Stomach (tissue), 9 donors: ENCODE measurements around the gene TXNDC2. TPM values are rescaled to one million over a fixed set of nuclear protein-coding genes. Genes with fewer than 3 reads are reported as not detected.

ENCODE experiments used
- DNase-seq, 2 donors: peaks; one replicate each; pipeline versions ENCODE4 v3.0.0 to v3.0.0-alpha.2; 2013 to 2019
- H3K27ac ChIP-seq, 5 donors: fragments of 200-600 bp in 4 of 5; sonication (generic) in 4 of 5; one replicate each; pipeline ENCODE4 v1.5.1; 2013 to 2019; ENCODE audit warnings: mild to moderate bottlenecking in 1 of 5, moderate library complexity in 1 of 5
- H3K27me3 ChIP-seq, 3 donors: fragments of 200-600 bp; sonication (generic); one replicate each; pipeline ENCODE4 v1.5.1; 2017 to 2019; ENCODE audit warnings: mixed run types in 1 of 3
- H3K36me3 ChIP-seq, 4 donors: fragments of 200-600 bp; sonication (generic); 1 replicate in 3 of 4; 2 replicates in 1 of 4; pipeline ENCODE4 v1.5.1; 2016 to 2019
- H3K4me1 ChIP-seq, 4 donors: fragments of 200-600 bp; sonication (generic); one replicate each; pipeline ENCODE4 v1.5.1; 2016 to 2019
- H3K4me3 ChIP-seq, 4 donors: fragments of 200-600 bp; sonication (generic) in 3 of 4; one replicate each; pipeline ENCODE4 v1.5.1; 2016 to 2019; ENCODE audit warnings: mild to moderate bottlenecking in 1 of 4
- H3K9me3 ChIP-seq, 4 donors: fragments of 200-600 bp; sonication (generic); one replicate each; pipeline ENCODE4 v1.5.1; 2016 to 2019
- CTCF ChIP-seq, 7 experiments: fragments of 450-650 bp in 4 of 7; fragments of 200-600 bp in 3 of 7; sonication (generic) in 3 of 7; IDR thresholded peaks; one replicate each; pipeline ENCODE4 v1.5.1; 2016 to 2019; ENCODE audit warnings: antibody characterized with exemption in 7 of 7, control low read depth in 2 of 7, mild to moderate bottlenecking in 1 of 7
- EP300 ChIP-seq: sonication (generic); formaldehyde crosslinking; IDR thresholded peaks from one replicate; pipeline ENCODE4 v1.6.1; 2017; ENCODE audit warnings: antibody characterized with exemption
- POLR2A ChIP-seq, 4 donors: fragments of 450-650 bp; IDR thresholded peaks; one replicate each; pipeline ENCODE4 v1.6.1; 2016; ENCODE audit warnings: antibody characterized with exemption in 4 of 4, control low read depth in 2 of 4, mild to moderate bottlenecking in 1 of 4, moderate library complexity in 1 of 4
- POLR2AphosphoS5 ChIP-seq, 3 donors: sonication (generic); formaldehyde crosslinking; IDR thresholded peaks; one replicate each; pipeline ENCODE4 v1.6.1; 2016; ENCODE audit warnings: antibody characterized with exemption in 3 of 3
- WGBS, 5 donors: extraction: QIAGEN DNeasy Blood & Tissue Kit in 3 of 5; methylation state at CpG; one replicate each; pipeline versions ENCODE4 v1.1.5 to v1.1.7; 2013 to 2018; 5-methylcytosine and 5-hydroxymethylcytosine counted together
- intact Hi-C: fragments of 100-400 bp; cut with DNase I; formaldehyde crosslinking; loops from one replicate; pipeline ENCODE4 v1.15.1; 2023; ENCODE audit warnings: low total_unique reads
- polyA plus RNA-seq, 3 donors: library from polyadenylated mRNA; stranded (reverse); fragments of 200-250 nt; gene quantifications; one replicate each; pipeline ENCODE4 v1.2.3, GENCODE V29; 2013
- total RNA-seq, 5 donors: library from RNA; depleted of rRNA; stranded (reverse); fragments of >200 nt; gene quantifications; one replicate each; pipeline versions ENCODE4 v1.1.0 to v1.2.3, GENCODE V29; 2014 to 2016
- donor health status: healthy with polysubstance abuse.
- donor health status: Bipolar disorder and iron deficiency.
- donor health status: healthy.

The TXNDC2 gene
- total and polyA plus RNA-seq, 8 donors: 0.18 TPM; not detected in 7

GRCh38 chr18:9869715-9870430 is 15.9 kb upstream of the TXNDC2 start:
- DNase-seq: peak in 1 of 2 donors; percentile 44
- Histone ChIP-seq H3K4me3 (no peak overlapping the region), H3K9me3 (peaks cover 4 to 16% (median 7%) of the 10 kb centered on the region in 4 donors), H3K36me3 (no peaks in the 10 kb centered on the region), H3K27me3 (no peaks in the 10 kb centered on the region), H3K4me1 (peaks cover 11 to 22% (median 17%) of the 10 kb centered on the region in 4 donors), H3K27ac (peak overlapping the region in 2 of 5 donors; percentile 7 to 9)
- 60 to 63% (median 61%) methylated on average over 9 of the region's 9 CpGs for WGBS, 5 donors
- intact Hi-C loops: no loop called here
- TF ChIP-seq POLR2A (IDR thresholded peaks at IDR 0.05) (no peak), CTCF (IDR thresholded peaks at IDR 0.05) (no peak), EP300 (no peak), POLR2AphosphoS5 (IDR thresholded peaks at IDR 0.05) (peak in 2 of 3 donors; percentile 32 to 74)

GRCh38 chr18:9870431-9871008 is 15.3 kb upstream of the TXNDC2 start:
- H3K36me3 ChIP-seq: no peaks in the 10 kb centered on the region
- WGBS, 5 donors: 67 to 76% (median 69%) methylated on average over 4 of the region's 4 CpGs
- H3K27ac ChIP-seq: peak overlapping the region in 1 of 5 donors; percentile 7
- intact Hi-C loops: no loop called here
- peaks cover 0 to 11% (median 4%) of the 10 kb centered on the region in 4 donors for H3K9me3 ChIP-seq
- H3K27me3 ChIP-seq: no peaks in the 10 kb centered on the region
- no peak overlapping the region for H3K4me3 ChIP-seq
- H3K4me1 ChIP-seq: peaks cover 11 to 22% (median 17%) of the 10 kb centered on the region in 4 donors
- DNase-seq: no peak
- no peak for TF ChIP-seq CTCF (IDR thresholded peaks at IDR 0.05)
- TF ChIP-seq POLR2AphosphoS5 (IDR thresholded peaks at IDR 0.05): no peak
- no peak for TF ChIP-seq EP300
- no peak for TF ChIP-seq POLR2A (IDR thresholded peaks at IDR 0.05)

DNA sequence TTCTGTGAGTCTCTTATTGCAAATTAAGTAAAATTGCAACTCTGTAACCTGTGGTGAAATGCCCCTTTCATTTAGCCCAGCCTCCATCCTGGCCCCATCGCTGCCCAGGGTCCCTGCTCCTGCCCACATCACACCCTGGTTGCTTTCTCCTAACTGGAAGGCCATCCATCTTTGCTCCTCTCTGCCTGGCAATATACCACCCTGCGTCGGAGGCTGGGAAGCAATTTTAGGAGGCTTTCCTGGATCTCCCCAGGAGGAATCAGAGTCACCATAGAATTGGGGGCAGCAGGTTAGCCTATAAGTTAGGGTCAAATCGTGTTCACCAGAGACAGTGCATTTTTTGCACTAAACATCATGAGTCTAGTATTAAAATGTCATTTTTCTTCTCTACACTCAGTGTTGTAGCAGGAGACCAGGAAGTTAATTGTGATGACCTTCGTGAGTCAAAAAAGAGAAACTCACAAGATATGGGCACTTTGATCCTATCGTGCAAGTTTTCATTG is 14.5 kb upstream of the TXNDC2 start:
- TF ChIP-seq CTCF (IDR thresholded peaks at IDR 0.05): no peak
- no peak for TF ChIP-seq EP300
- peaks cover 15 to 22% (median 18%) of the 10 kb centered on the region in 4 donors for H3K4me1 ChIP-seq
- H3K9me3 ChIP-seq: peaks cover 0 to 3% (median 0%) of the 10 kb centered on the region in 4 donors
- no peaks in the 10 kb centered on the region for H3K36me3 ChIP-seq
- H3K27me3 ChIP-seq: no peaks in the 10 kb centered on the region
- no peak for DNase-seq
- intact Hi-C loops: no loop called here
- no peak overlapping the region for H3K4me3 ChIP-seq
- WGBS, 5 donors: 83 to 89% (median 87%) methylated on average over 6 of the region's 6 CpGs
- no peak overlapping the region for H3K27ac ChIP-seq

GRCh38 chr18:9872823-9873222 is 12.9 kb upstream of the TXNDC2 start:
- no peak overlapping the region for H3K4me3 ChIP-seq
- no peaks in the 10 kb centered on the region for H3K27me3 ChIP-seq
- H3K9me3 ChIP-seq: no peaks in the 10 kb centered on the region
- H3K4me1 ChIP-seq: peaks cover 16 to 34% (median 26%) of the 10 kb centered on the region in 4 donors
- H3K36me3 ChIP-seq: no peaks in the 10 kb centered on the region
- intact Hi-C loops: no loop called here
- no peak overlapping the region for H3K27ac ChIP-seq
- TF ChIP-seq POLR2AphosphoS5 (IDR thresholded peaks at IDR 0.05) (no peak), CTCF (IDR thresholded peaks at IDR 0.05) (no peak), POLR2A (IDR thresholded peaks at IDR 0.05) (no peak), EP300 (no peak)
- no peak for DNase-seq
